ENCODE data around the gene TRABD2B.

GRCh38 chr1:47893412-47893811 is 103.8 kb downstream of the TRABD2B start:
- no peak for TF ChIP-seq CREB1 (IDR thresholded peaks at IDR 0.05; ENCODE audit: low read depth)
- TF ChIP-seq ZBTB7A (IDR thresholded peaks at IDR 0.05; ENCODE audit: low read depth), result no peak
- no peak for TF ChIP-seq TEAD4 (IDR thresholded peaks at IDR 0.05)
- no peak for TF ChIP-seq YY1 (IDR thresholded peaks at IDR 0.05; ENCODE audit: low read depth)
- no peak for TF ChIP-seq MAX (IDR thresholded peaks at IDR 0.05)
